Upper lobe of right lung (tissue), 1 donor: ENCODE data around the gene VDR. TPM values are rescaled to one million over a fixed set of nuclear protein-coding genes. Genes with fewer than 3 reads are reported as not detected.
A peak's percentile ranks its signal among the peaks of the same experiment; 100 is the strongest.

Source experiments
- ATAC-seq: fragments of 200-7000 bp; cut with Tn5 transposase; one replicate; pipeline ENCODE4 v1.9.1; 2020; ENCODE audit warnings: mild to moderate bottlenecking, moderate library complexity
- DNase-seq: peaks from one replicate; pipeline ENCODE4 v3.0.0-alpha.2; 2020
- H3K27ac ChIP-seq: fragments of 200-600 bp; one replicate; pipeline ENCODE4 v1.8.0; 2022
- H3K27me3 ChIP-seq: fragments of 200-600 bp; one replicate; pipeline ENCODE4 v1.8.0; 2022; ENCODE audit warnings: mild to moderate bottlenecking
- H3K36me3 ChIP-seq: fragments of 200-600 bp; one replicate; pipeline ENCODE4 v1.8.0; 2022
- H3K4me1 ChIP-seq: fragments of 200-600 bp; one replicate; pipeline ENCODE4 v1.8.0; 2022
- H3K4me3 ChIP-seq: fragments of 200-600 bp; one replicate; pipeline ENCODE4 v1.8.0; 2022; ENCODE audit warnings: mild to moderate bottlenecking
- H3K9me3 ChIP-seq: fragments of 200-600 bp; one replicate; pipeline ENCODE4 v1.8.0; 2022
- CTCF ChIP-seq: fragments of 200-600 bp; IDR thresholded peaks from one replicate; pipeline ENCODE4 v1.8.0; 2022; ENCODE audit warnings: antibody characterized with exemption
- intact Hi-C: fragments of 100-400 bp; cut with DNase I; formaldehyde crosslinking; loops from one replicate; pipeline ENCODE4 v1.11.0; 2022
- total RNA-seq: library from RNA; stranded (reverse); fragmentation: NEBNext Ultra II Directional; extraction: Animal tissue kit (Norgen Biotek cat#: 25700); gene quantifications from one replicate; pipeline ENCODE4 v1.2.1, GENCODE V29; 2021
- donor health status: DM: no; HTN: yes; CAD: no; lungs with severe emphysema.

VDR gene
- total RNA-seq, 1 donor from 2014 or later = 28.7 TPM

- Histone ChIP-seq H3K4me3 (no peak overlapping the region), H3K27me3 (no peaks in the 10 kb centered on the region), H3K4me1 (peaks cover 14% of the 10 kb centered on the region), H3K27ac (no peak overlapping the region), H3K9me3 (no peaks in the 10 kb centered on the region), H3K36me3 (no peaks in the 10 kb centered on the region)
- ATAC-seq (peak; percentile 21), DNase-seq (peak; percentile 51)
- TF ChIP-seq CTCF = peak; percentile 52
- intact Hi-C loops = loop anchor here (10.0 kb wide), 1 partner anchor 124 kb away; no protein-coding TSS in a partner anchor
These were observed 66.4 kb downstream of the VDR start for GRCh38 chr12:47838286-47838931.

- DNase-seq = peak; percentile 78
- intact Hi-C loops = loop anchor here (10.0 kb wide), 1 partner anchor 123 kb away; no protein-coding TSS in a partner anchor
- Histone ChIP-seq H3K4me3 (no peak overlapping the region), H3K9me3 (no peaks in the 10 kb centered on the region), H3K27ac (peak overlapping the region; percentile 30), H3K4me1 (peaks cover 14% of the 10 kb centered on the region), H3K27me3 (no peaks in the 10 kb centered on the region), H3K36me3 (no peaks in the 10 kb centered on the region)
- peak; percentile 93 for TF ChIP-seq CTCF
- ATAC-seq = peak; percentile 84
These were observed 67.3 kb downstream of the VDR start for GRCh38 chr12:47837190-47838171.

- Histone ChIP-seq H3K27ac (no peak overlapping the region), H3K27me3 (no peaks in the 10 kb centered on the region), H3K9me3 (no peaks in the 10 kb centered on the region), H3K4me1 (peaks cover 14% of the 10 kb centered on the region), H3K36me3 (no peaks in the 10 kb centered on the region), H3K4me3 (no peak overlapping the region)
- DNase-seq = no peak
- ATAC-seq = peak; percentile 54
- intact Hi-C loops = loop anchor here (10.0 kb wide), 1 partner anchor 121 kb away; no protein-coding TSS in a partner anchor
- no peak for TF ChIP-seq CTCF
These were observed 69.0 kb downstream of the VDR start for GRCh38 chr12:47835831-47836155.

GRCh38 chr12:47835006-47835830 lies 69.6 kb downstream of the VDR start:
- ATAC-seq = no peak
- H3K4me3 ChIP-seq = no peak overlapping the region
- H3K4me1 ChIP-seq = peaks cover 14% of the 10 kb centered on the region
- H3K36me3 ChIP-seq = no peaks in the 10 kb centered on the region
- intact Hi-C loops = loop anchor here (10.0 kb wide), 1 partner anchor 120 kb away; no protein-coding TSS in a partner anchor
- no peaks in the 10 kb centered on the region for H3K9me3 ChIP-seq
- TF ChIP-seq CTCF = no peak
- H3K27ac ChIP-seq = no peak overlapping the region
- H3K27me3 ChIP-seq = no peaks in the 10 kb centered on the region
- no peak for DNase-seq

- peaks cover 18% of the 10 kb centered on the region for H3K4me1 ChIP-seq
- no peaks in the 10 kb centered on the region for H3K36me3 ChIP-seq
- H3K9me3 ChIP-seq = no peaks in the 10 kb centered on the region
- no peak overlapping the region for H3K4me3 ChIP-seq
- ATAC-seq (no peak), DNase-seq (no peak)
- H3K27me3 ChIP-seq = no peaks in the 10 kb centered on the region
- no peak overlapping the region for H3K27ac ChIP-seq
- no peak for TF ChIP-seq CTCF
- intact Hi-C loops = loop anchor here (10.0 kb wide), 1 partner anchor 120 kb away; no protein-coding TSS in a partner anchor
These were observed 70.4 kb downstream of the VDR start for GRCh38 chr12:47834199-47834903.
